CD4-positive, alpha-beta memory T cell (primary cell): ENCODE data around the gene CHAD. TPM values are rescaled to one million over a fixed set of nuclear protein-coding genes. Genes with fewer than 3 reads are reported as not detected.
"Not testable (repeated sequence)": the region's sequence is repeated elsewhere in the genome, so short reads cannot be mapped to it uniquely, and the experiment has no call there.

Experiments
- CTCF ChIA-PET: fragments of 350-600 bp; sonication (Branson Sonifier 250); formaldehyde crosslinking; loops from one replicate; lab custom pipeline; 2021; ENCODE audit warnings: inconsistent platforms; ENCODE audit not compliant: partially characterized antibody; lab: Charles Lee
- POLR2A ChIA-PET: fragments of 350-600 bp; sonication (Branson Sonifier 250); formaldehyde crosslinking; loops from one replicate; lab custom pipeline; 2021; ENCODE audit not compliant: partially characterized antibody; lab: Charles Lee
- DNase-seq, 5 donors: peaks; one replicate each; pipeline versions ENCODE4 v3.0.0 to v3.0.0-alpha.2; 2020 to 2022; ENCODE audit warnings: mixed read lengths in 1 of 5
- H3K27ac ChIP-seq: one replicate; pipeline ENCODE4 v1.7.0; 2013; ENCODE audit warnings: low read depth, low read length
- H3K27me3 ChIP-seq: 2 replicates; pipeline ENCODE4 v1.7.0; 2013; ENCODE audit warnings: mild to moderate bottlenecking, low read length, moderate library complexity; ENCODE audit not compliant: insufficient read depth
- H3K36me3 ChIP-seq: 2 replicates; pipeline ENCODE4 v1.7.0; 2013; ENCODE audit warnings: mild to moderate bottlenecking, low read length, moderate library complexity; ENCODE audit not compliant: insufficient read depth
- H3K4me1 ChIP-seq: 2 replicates; pipeline ENCODE4 v1.7.0; 2013; ENCODE audit warnings: mild to moderate bottlenecking, low read length, moderate library complexity; ENCODE audit not compliant: insufficient read depth
- H3K4me3 ChIP-seq, 2 donors: one replicate each; pipeline ENCODE4 v1.7.0; 2013; ENCODE audit warnings: low read length in 2 of 2, mild to moderate bottlenecking in 1 of 2
- H3K9me3 ChIP-seq, 2 donors: one replicate each; pipeline ENCODE4 v1.7.0; 2013; ENCODE audit warnings: low read length in 2 of 2, control low read depth in 1 of 2; ENCODE audit not compliant: control insufficient read depth in 1 of 2
- H3K27ac Mint-ChIP-seq, 7 donors: one replicate each; pipeline ENCODE4 v1.8.0; 2020 to 2021; ENCODE audit warnings: mixed read lengths in 7 of 7, mild to moderate bottlenecking in 6 of 7, inconsistent platforms in 3 of 7, moderate library complexity in 3 of 7
- H3K27me3 Mint-ChIP-seq, 2 donors: one replicate each; pipeline ENCODE4 v1.8.0; 2020 to 2021; ENCODE audit warnings: mixed read lengths in 2 of 2
- H3K36me3 Mint-ChIP-seq, 2 donors: one replicate each; pipeline ENCODE4 v1.8.0; 2020 to 2021; ENCODE audit warnings: mixed read lengths in 2 of 2, inconsistent platforms in 1 of 2, mild to moderate bottlenecking in 1 of 2
- H3K4me1 Mint-ChIP-seq, 4 donors: one replicate each; pipeline ENCODE4 v1.8.0; 2020 to 2021; ENCODE audit warnings: mixed read lengths in 4 of 4, mild to moderate bottlenecking in 1 of 4
- H3K4me3 Mint-ChIP-seq, 8 donors: one replicate each; pipeline ENCODE4 v1.8.0; 2020 to 2021; ENCODE audit warnings: mixed read lengths in 8 of 8, mild to moderate bottlenecking in 7 of 8, moderate library complexity in 6 of 8, inconsistent platforms in 3 of 8
- H3K9me3 Mint-ChIP-seq, 8 donors: one replicate each; pipeline ENCODE4 v1.8.0; 2020 to 2021; ENCODE audit warnings: mixed read lengths in 8 of 8, mild to moderate bottlenecking in 5 of 8, inconsistent platforms in 3 of 8, moderate library complexity in 1 of 8
- intact Hi-C: fragments of 100-400 bp; cut with micrococcal nuclease; formaldehyde crosslinking; loops from one replicate; pipeline ENCODE4 v1.15.1; 2023
- polyA plus RNA-seq, 2 donors: library from polyadenylated mRNA; unstranded; fragments of 300-500 nt; fragmentation: Illumina TruSeq; gene quantifications; one replicate each; pipeline ENCODE4 v1.2.3, GENCODE V29; 2021
- total RNA-seq, 2 experiments: library from RNA; stranded (reverse); gene quantifications; one replicate each; pipeline ENCODE4 v1.2.3, GENCODE V29; 2021

The CHAD gene
- total and polyA plus RNA-seq, 4 experiments from 2014 or later: 0.64 TPM; not detected in 3

- CTCF ChIA-PET: interaction anchor here (1.1 to 3.1 kb wide), 4 partner anchors 10 to 70 kb away, joined by 3 to 15 read pairs (median 6); partner anchors contain the start of gene LRRC59
- no peak overlapping the region for H3K27ac Mint-ChIP-seq
- intact Hi-C loops: no loop called here
- no peaks in the 10 kb centered on the region for H3K27me3 Mint-ChIP-seq
- no peak for DNase-seq
- Histone ChIP-seq H3K4me1 (peaks cover 6% of the 10 kb centered on the region), H3K27ac (no peak overlapping the region), H3K4me3 (no peak overlapping the region), H3K27me3 (no peaks in the 10 kb centered on the region), H3K36me3 (no peaks in the 10 kb centered on the region), H3K9me3 (no peaks in the 10 kb centered on the region)
- peaks cover 5 to 12% (median 9%) of the 10 kb centered on the region in 4 donors for H3K4me1 Mint-ChIP-seq
- H3K36me3 Mint-ChIP-seq: no peaks in the 10 kb centered on the region
- POLR2A ChIA-PET: no interaction called here
- H3K9me3 Mint-ChIP-seq: no peaks in the 10 kb centered on the region
- H3K4me3 Mint-ChIP-seq: no peak overlapping the region
These were observed 36.4 kb downstream of the CHAD start for GRCh38 chr17:50432125-50432762.

- Mint-ChIP-seq H3K36me3 (no peaks in the 10 kb centered on the region), H3K4me3 (no peak overlapping the region), H3K27me3 (no peaks in the 10 kb centered on the region), H3K27ac (peak overlapping the region in 1 of 7 donors; percentile 31), H3K4me1 (peaks cover 12 to 20% (median 17%) of the 10 kb centered on the region in 4 donors), H3K9me3 (no peaks in the 10 kb centered on the region)
- H3K4me1 ChIP-seq: peaks cover 16% of the 10 kb centered on the region
- H3K4me3 ChIP-seq: no peak overlapping the region
- no peak overlapping the region for H3K27ac ChIP-seq
- no peaks in the 10 kb centered on the region for H3K9me3 ChIP-seq
- ChIA-PET CTCF (interaction anchor here (1.1 to 3.1 kb wide), 4 partner anchors 9 to 69 kb away, joined by 3 to 15 read pairs (median 6); partner anchors contain the start of gene LRRC59), POLR2A (interaction anchor here (0.5 to 1.7 kb wide), 3 partner anchors 9 to 34 kb away, joined by 3 to 4 read pairs (median 3); partner anchors contain the start of gene LRRC59)
- intact Hi-C loops: no loop called here
- no peaks in the 10 kb centered on the region for H3K27me3 ChIP-seq
- no peak for DNase-seq
- H3K36me3 ChIP-seq: no peaks in the 10 kb centered on the region
These were observed 37.7 kb downstream of the CHAD start for GRCh38 chr17:50430821-50431618.

GRCh38 chr17:50429793-50430192 is 38.9 kb downstream of the CHAD start:
- Histone ChIP-seq H3K9me3 (no peaks in the 10 kb centered on the region), H3K27me3 (no peaks in the 10 kb centered on the region), H3K27ac (no peak overlapping the region), H3K36me3 (no peaks in the 10 kb centered on the region), H3K4me1 (peaks cover 23% of the 10 kb centered on the region), H3K4me3 (no peak overlapping the region)
- ChIA-PET CTCF (interaction anchor here (1.6 to 3.1 kb wide), 3 partner anchors 32 to 68 kb away, joined by 4 to 15 read pairs (median 7); partner anchors contain the start of gene LRRC59), POLR2A (interaction anchor here (1.7 kb wide), 1 partner anchor 32 kb away, joined by 4 read pairs; the partner anchor contains the start of gene LRRC59)
- Mint-ChIP-seq H3K9me3 (no peaks in the 10 kb centered on the region), H3K27me3 (no peaks in the 10 kb centered on the region), H3K27ac (peak overlapping the region in 1 of 7 donors; percentile 42), H3K4me3 (no peak overlapping the region), H3K36me3 (no peaks in the 10 kb centered on the region), H3K4me1 (peaks cover 17 to 31% (median 24%) of the 10 kb centered on the region in 4 donors)
- no peak for DNase-seq
- intact Hi-C loops: no loop called here

GRCh38 chr17:50428831-50429424 is 39.8 kb downstream of the CHAD start:
- Histone ChIP-seq H3K4me3 (no peak overlapping the region), H3K27ac (no peak overlapping the region), H3K36me3 (no peaks in the 10 kb centered on the region), H3K9me3 (no peaks in the 10 kb centered on the region), H3K4me1 (peaks cover 23% of the 10 kb centered on the region), H3K27me3 (no peaks in the 10 kb centered on the region)
- intact Hi-C loops: no loop called here
- H3K36me3 Mint-ChIP-seq: no peaks in the 10 kb centered on the region
- H3K4me1 Mint-ChIP-seq: peaks cover 15 to 31% (median 24%) of the 10 kb centered on the region in 4 donors
- no peak overlapping the region for H3K4me3 Mint-ChIP-seq
- no peak for DNase-seq
- ChIA-PET POLR2A (interaction anchor here (1.7 kb wide), 1 partner anchor 32 kb away, joined by 4 read pairs; the partner anchor contains the start of gene LRRC59), CTCF (interaction anchor here (1.6 to 2.0 kb wide), 2 partner anchors 31 to 67 kb away, joined by 4 to 7 read pairs; partner anchors contain the start of gene LRRC59)
- H3K27me3 Mint-ChIP-seq: no peaks in the 10 kb centered on the region
- no peaks in the 10 kb centered on the region for H3K9me3 Mint-ChIP-seq
- H3K27ac Mint-ChIP-seq: peak overlapping the region in 1 of 7 donors; percentile 8

- H3K27me3 ChIP-seq, H3K36me3 Mint-ChIP-seq, intact Hi-C loops, POLR2A ChIA-PET, H3K9me3 ChIP-seq, H3K27me3 Mint-ChIP-seq, H3K27ac ChIP-seq, H3K4me3 ChIP-seq, H3K9me3 Mint-ChIP-seq, H3K36me3 ChIP-seq, DNase-seq: not testable (repeated sequence)
- Mint-ChIP-seq H3K4me1 (peaks cover 15 to 35% (median 26%) of the 10 kb centered on the region in 4 donors), H3K27ac (peak overlapping the region in 1 of 7 donors; percentile 62), H3K4me3 (peak overlapping the region in 2 of 8 donors; percentile 59 to 88)
- peaks cover 23% of the 10 kb centered on the region for H3K4me1 ChIP-seq
- CTCF ChIA-PET: interaction anchor here (1.6 to 2.0 kb wide), 2 partner anchors 31 to 66 kb away, joined by 4 to 7 read pairs; partner anchors contain the start of gene LRRC59
These were observed 40.6 kb downstream of the CHAD start for GRCh38 chr17:50428126-50428525.

GRCh38 chr17:50426814-50427787 is 41.6 kb downstream of the CHAD start:
- Histone ChIP-seq H3K27me3 (no peaks in the 10 kb centered on the region), H3K27ac (peak overlapping the region; percentile 62), H3K4me1 (peaks cover 23% of the 10 kb centered on the region), H3K36me3 (no peaks in the 10 kb centered on the region), H3K9me3 (no peaks in the 10 kb centered on the region), H3K4me3 (peak overlapping the region in 1 of 2 donors; percentile 69)
- H3K27me3 Mint-ChIP-seq: no peaks in the 10 kb centered on the region
- H3K4me1 Mint-ChIP-seq: peaks cover 15 to 35% (median 26%) of the 10 kb centered on the region in 4 donors
- peak in 2 of 5 donors; percentile 15 to 18 for DNase-seq
- intact Hi-C loops: loop anchor here (1.0 to 2.0 kb wide), 2 partner anchors 30 to 52 kb away; partner anchors contain the start of genes LRRC59 and RSAD1
- H3K9me3 Mint-ChIP-seq: no peaks in the 10 kb centered on the region
- H3K27ac Mint-ChIP-seq: peak overlapping the region; percentile 62 to 93 (median 82)
- POLR2A ChIA-PET: interaction anchor here (0.8 to 3.0 kb wide), 6 partner anchors 8 to 65 kb away, joined by 3 to 22 read pairs (median 4); partner anchors contain the start of genes LRRC59 and RSAD1
- CTCF ChIA-PET: interaction anchor here (1.0 to 2.9 kb wide), 2 partner anchors 29 to 52 kb away, joined by 6 to 15 read pairs; partner anchors contain the start of gene LRRC59
- peak overlapping the region; percentile 77 to 91 (median 88) for H3K4me3 Mint-ChIP-seq
- no peaks in the 10 kb centered on the region for H3K36me3 Mint-ChIP-seq
